Stimulated activated CD8-positive, alpha-beta memory T cell treated with anti-CD3 and anti-CD28 coated beads, Interleukin-15, amount 100 ng/mL, for 4 hours (primary cell): ENCODE data around the gene DRAXIN.

Experiments used
- DNase-seq, 2 donors: peaks; one replicate each; pipeline ENCODE4 v3.0.0-alpha.2; 2020; ENCODE audit warnings: low read depth in 2 of 2

The DRAXIN gene

GRCh38 chr1:11708554-11709350, 17.2 kb downstream of the DRAXIN start:
- no peak for DNase-seq

GRCh38 chr1:11711490-11711889, 20.0 kb downstream of the DRAXIN start:
- no peak for DNase-seq

- no peak for DNase-seq
Observed at GRCh38 chr1:11712285-11712684, 20.8 kb downstream of the DRAXIN start.

GRCh38 chr1:11713095-11713494, 21.6 kb downstream of the DRAXIN start:
- DNase-seq: no peak

- DNase-seq: no peak
Observed at GRCh38 chr1:11714831-11715575, 23.5 kb downstream of the DRAXIN start.

- DNase-seq: peak; percentile 69 to 73
Observed at GRCh38 chr1:11719313-11720032, 28.0 kb downstream of the DRAXIN start.

- no peak for DNase-seq
Observed at GRCh38 chr1:11720033-11720376, 28.5 kb downstream of the DRAXIN start.

GRCh38 chr1:11720525-11720924, 29.0 kb downstream of the DRAXIN start:
- DNase-seq: no peak

GRCh38 chr1:11721311-11721710, 29.8 kb downstream of the DRAXIN start:
- no peak for DNase-seq

GRCh38 chr1:11722538-11722937, 31.0 kb downstream of the DRAXIN start:
- DNase-seq: no peak

GRCh38 chr1:11725616-11726015, 34.1 kb downstream of the DRAXIN start:
- DNase-seq: no peak

- no peak for DNase-seq
Observed at GRCh38 chr1:11727119-11727518, 35.6 kb downstream of the DRAXIN start.

GRCh38 chr1:11728126-11728806, 36.8 kb downstream of the DRAXIN start:
- no peak for DNase-seq

- DNase-seq: no peak
Observed at GRCh38 chr1:11729155-11729497, 37.6 kb downstream of the DRAXIN start.

GRCh38 chr1:11729498-11730428, 38.3 kb downstream of the DRAXIN start:
- no peak for DNase-seq

GRCh38 chr1:11730429-11730891, 39.0 kb downstream of the DRAXIN start:
- DNase-seq: no peak

GRCh38 chr1:11731691-11732283, 40.3 kb downstream of the DRAXIN start:
- no peak for DNase-seq

GRCh38 chr1:11733306-11733705, 41.8 kb downstream of the DRAXIN start:
- DNase-seq: no peak

GRCh38 chr1:11735531-11735853, 44.0 kb downstream of the DRAXIN start:
- no peak for DNase-seq

GRCh38 chr1:11735854-11736745, 44.6 kb downstream of the DRAXIN start, which contains the start of gene AGTRAP:
AGTRAP (plus strand) TSS chr1:11736136; CDS start chr1:11736209, 73 bp downstream.
- DNase-seq: peak; percentile 67 to 73
